Stimulated activated CD8-positive, alpha-beta memory T cell treated with anti-CD3 and anti-CD28 coated beads, Interleukin-15, amount 100 ng/mL, for 24 hours (primary cell): ENCODE results near the gene KAT7.

Source experiments
- DNase-seq: peaks from one replicate; pipeline ENCODE4 v3.0.0-alpha.2; 2020; ENCODE audit warnings: low read depth

KAT7 gene

GRCh38 chr17:49760932-49761558 is 27.4 kb upstream of the KAT7 start:
- no peak for DNase-seq

DNA sequence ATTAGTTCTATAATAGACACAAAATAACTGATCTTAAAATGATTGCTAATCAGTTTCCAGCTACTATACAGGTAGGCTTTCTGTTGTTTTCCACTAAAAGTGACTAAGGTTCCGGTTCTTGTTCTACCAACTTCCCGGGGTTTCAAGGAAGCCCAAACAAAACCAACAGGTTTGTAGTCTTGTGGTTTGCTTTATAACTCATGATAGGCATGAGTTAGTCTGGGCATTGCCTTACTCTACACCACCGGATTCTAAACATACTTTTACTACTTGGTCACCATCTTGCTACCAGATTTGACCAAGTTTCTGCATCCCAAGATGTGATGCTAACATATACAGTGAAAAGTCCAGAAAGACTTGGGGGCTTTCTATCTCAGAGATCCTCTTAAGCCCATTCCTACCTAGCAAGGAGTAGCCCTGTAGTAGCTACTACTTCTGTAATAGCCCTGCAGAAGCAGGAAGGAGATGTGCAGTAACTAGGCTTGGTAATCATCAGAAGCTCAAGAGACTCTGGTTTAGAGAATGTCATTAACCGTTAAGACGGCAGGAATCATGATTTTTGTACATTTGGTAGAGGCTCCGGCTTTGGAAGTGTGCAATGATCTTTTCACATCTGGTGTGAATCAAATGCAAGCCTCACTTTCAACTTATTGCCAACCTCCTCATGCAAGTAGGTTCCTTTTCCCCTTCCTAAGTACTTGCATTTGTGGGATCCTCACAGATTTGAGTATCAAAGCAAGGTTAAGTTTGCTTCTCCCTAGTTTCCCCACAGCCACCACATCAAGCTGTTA is 26.1 kb upstream of the KAT7 start:
- no peak for DNase-seq

GRCh38 chr17:49763735-49764558 is 24.5 kb upstream of the KAT7 start, which contains the start of gene FAM117A:
FAM117A (minus strand) TSS chr17:49764131; CDS start chr17:49764087, 44 bp downstream.
- peak; percentile 65 for DNase-seq

- no peak for DNase-seq
Measured at GRCh38 chr17:49764559-49765180, 23.8 kb upstream of the KAT7 start.

GRCh38 chr17:49766918-49767530 is 21.5 kb upstream of the KAT7 start:
- no peak for DNase-seq

GRCh38 chr17:49775546-49776260 is 12.8 kb upstream of the KAT7 start:
- DNase-seq = no peak

GRCh38 chr17:49776551-49777300 is 11.8 kb upstream of the KAT7 start:
- no peak for DNase-seq

DNA sequence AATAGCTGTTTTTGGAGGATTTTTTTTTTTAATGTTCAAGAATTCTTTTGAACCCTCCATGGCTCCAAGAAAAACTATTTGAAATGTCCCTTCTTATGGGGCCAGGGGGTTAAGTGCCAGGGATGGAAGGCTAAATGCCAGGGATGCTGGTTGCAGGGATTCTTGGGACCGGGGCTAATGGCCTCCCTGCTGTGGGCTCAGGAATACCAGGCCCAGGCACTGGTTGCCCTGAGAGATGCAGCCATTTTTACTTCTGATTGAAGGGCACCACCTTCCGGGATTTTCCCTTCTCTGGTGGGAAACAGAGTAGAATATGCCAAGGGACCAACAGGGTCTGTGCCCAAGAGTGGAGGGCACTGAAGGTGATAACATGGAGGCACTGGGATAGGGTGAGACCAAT is 10.9 kb upstream of the KAT7 start:
- DNase-seq = no peak

DNA sequence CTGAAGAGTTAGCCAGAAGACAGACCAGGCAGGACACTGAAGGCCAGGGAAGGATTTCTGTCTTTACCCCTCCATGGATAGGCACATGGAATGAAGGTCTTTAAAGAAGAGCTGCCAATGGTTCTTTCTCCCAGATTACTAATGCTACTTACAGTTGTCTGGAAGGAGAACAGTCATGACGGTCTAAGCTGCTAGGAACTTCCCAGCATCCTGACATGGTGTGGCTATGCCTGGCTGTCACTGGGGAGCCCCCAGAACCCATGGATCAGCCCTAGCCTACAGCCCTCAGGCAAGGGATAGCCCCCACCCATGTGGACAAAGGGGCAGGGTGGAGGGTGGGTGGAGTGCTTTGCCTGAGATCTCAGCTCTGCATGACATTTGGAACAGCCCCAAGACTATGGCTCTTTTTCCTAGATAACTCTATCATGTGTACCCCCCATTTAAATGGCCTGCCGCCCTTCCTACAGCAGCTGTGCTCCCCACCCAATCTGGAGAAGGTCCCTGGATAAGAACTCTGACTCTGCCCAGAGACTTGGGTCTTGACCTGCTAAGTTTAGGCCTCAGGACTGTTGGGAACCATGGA is 9.2 kb upstream of the KAT7 start:
- no peak for DNase-seq

GRCh38 chr17:49779739-49780231 is 8.7 kb upstream of the KAT7 start:
- no peak for DNase-seq

- no peak for DNase-seq
Measured at GRCh38 chr17:49783071-49783715, 5.3 kb upstream of the KAT7 start.

GRCh38 chr17:49783791-49784190 is 4.7 kb upstream of the KAT7 start:
- no peak for DNase-seq

- DNase-seq = no peak
Measured at GRCh38 chr17:49784636-49785035, 3.8 kb upstream of the KAT7 start.

DNA sequence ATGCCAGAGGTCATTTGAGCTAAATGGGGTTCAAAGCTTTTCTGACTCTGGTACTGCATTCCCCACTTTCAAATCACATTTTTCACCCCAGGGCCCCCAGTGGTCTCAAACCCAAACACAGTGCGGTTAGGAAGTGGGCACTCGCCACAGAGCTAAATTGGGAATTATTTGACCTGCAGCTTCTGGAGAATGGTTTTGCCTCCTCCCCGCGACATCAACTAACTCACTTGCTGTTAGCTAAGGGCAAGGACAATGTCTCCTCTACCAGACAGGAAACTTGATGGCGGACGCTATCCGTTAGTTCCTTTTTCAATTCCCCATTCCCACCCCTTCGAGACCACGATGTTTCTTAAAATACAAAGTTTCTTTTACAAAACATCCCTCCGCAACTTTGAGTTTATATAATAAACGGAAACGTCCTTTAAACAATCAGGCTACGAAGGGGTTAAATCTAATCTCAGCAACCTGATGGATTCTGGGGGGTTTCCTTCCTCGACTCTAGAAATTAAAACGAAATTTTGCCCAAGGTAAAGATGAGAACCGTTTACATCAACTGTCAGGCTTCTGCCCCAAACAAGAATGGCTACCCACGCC is 500 bp upstream of the KAT7 start:
- no peak for DNase-seq

GRCh38 chr17:49789243-49789578 is 730 bp downstream of the KAT7 start:
- no peak for DNase-seq

DNA sequence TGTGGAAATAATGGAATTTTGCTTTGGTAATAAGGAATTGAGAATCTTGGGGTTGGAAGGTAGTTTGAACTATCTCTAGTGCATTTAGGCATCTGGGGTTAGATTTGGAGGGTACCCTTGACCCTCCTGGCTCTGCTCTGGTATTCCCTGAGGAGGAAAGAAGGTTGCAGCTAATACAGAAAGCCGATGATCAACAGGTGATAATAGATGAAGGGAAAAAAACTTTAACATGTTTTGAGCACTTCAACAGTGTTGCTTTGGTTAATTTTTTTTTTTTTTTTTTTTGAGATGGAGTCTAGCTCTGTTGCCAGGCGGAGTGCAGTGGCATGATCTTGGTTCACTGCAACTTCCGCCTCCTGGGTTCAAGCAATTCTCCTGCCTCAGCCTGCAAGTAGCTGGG is 4.8 kb downstream of the KAT7 start:
- no peak for DNase-seq

- DNase-seq = no peak
Measured at GRCh38 chr17:49795372-49795771, 6.9 kb downstream of the KAT7 start.

DNA sequence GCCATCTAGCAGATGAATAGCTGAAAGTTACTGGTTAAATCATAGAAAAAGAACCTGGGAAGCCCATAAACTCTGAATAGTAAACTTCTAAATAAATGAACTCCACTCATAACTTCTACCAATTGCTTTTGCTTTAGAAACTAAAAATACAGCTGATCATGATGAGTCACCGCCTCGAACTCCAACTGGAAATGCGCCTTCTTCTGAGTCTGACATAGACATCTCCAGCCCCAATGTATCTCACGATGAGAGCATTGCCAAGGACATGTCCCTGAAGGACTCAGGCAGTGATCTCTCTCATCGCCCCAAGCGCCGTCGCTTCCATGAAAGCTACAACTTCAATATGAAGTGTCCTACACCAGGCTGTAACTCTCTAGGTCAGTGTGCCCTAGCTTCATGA is 9.7 kb downstream of the KAT7 start:
- no peak for DNase-seq

DNA sequence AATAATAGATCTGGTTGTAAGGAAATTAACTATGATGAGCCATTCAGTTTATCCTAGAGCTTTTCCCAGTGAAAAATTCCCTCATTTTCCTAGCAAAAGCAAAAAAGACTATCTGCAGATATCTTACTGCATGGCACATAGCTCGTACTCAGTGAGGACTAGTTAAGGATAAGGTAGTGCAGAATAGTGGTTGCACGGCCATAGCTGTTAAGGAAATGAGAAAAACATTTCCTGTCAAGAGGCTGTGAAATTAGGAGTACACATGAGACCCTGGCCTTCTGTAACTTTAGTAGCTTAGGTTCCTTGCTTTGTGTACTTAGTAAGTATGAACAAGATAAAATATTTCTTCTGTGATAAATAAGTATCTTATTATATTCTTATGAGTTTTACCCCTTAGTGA is 10.3 kb downstream of the KAT7 start:
- DNase-seq = no peak
